GM21367 (cell line): ENCODE data around the gene KIF7.

Source experiments
- ATAC-seq: cut with Tn5 transposase; IDR thresholded peaks from one replicate; pipeline ENCODE4 v1.9.1; 2021; ENCODE audit not compliant: unreplicated experiment

KIF7 gene

DNA sequence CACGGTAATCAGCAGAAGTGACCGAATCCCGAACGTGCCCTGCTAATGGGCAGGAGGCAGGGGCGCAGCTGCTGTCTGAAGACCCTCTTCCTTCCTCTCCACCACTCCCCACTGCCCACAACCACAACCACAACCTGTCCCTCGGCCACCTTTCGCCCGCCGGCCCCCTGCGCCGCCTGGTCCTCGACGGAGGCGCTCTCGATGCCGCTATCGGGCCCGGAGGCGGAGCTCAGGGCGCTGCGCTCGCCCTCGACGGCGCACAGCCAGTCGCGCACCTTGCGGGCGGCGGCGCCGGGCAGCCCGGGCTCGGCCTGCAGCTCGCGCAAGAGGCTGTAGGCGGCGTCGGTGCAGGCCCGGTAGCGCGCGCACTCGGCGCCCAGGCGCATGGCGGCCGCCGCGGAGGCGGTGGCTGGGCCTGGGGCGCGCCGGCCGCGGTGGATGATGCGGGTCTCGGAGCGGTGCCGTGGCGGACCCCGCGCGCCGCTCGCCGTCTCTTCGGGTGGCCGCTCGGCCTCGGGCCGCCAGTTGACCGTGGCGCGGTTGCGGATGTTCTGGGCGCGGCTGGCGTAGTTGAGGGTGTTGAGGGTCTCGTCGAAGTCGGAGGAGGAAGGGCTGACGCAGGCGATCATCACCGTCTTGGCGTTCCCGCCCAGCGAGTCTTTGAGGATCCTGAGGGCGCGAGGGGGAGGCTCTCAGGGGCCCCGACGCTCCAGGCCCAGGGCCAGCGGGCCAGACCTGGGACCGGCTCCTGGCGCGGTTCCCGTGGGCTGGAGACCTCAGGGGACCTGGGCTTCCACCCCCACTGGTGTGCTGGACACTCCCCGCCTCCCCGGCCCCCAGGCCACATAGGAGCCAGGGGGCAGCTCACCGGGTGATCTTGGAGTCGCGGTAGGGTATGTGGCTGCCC is 6.9 kb downstream of the KIF7 start:
- ATAC-seq: no peak

DNA sequence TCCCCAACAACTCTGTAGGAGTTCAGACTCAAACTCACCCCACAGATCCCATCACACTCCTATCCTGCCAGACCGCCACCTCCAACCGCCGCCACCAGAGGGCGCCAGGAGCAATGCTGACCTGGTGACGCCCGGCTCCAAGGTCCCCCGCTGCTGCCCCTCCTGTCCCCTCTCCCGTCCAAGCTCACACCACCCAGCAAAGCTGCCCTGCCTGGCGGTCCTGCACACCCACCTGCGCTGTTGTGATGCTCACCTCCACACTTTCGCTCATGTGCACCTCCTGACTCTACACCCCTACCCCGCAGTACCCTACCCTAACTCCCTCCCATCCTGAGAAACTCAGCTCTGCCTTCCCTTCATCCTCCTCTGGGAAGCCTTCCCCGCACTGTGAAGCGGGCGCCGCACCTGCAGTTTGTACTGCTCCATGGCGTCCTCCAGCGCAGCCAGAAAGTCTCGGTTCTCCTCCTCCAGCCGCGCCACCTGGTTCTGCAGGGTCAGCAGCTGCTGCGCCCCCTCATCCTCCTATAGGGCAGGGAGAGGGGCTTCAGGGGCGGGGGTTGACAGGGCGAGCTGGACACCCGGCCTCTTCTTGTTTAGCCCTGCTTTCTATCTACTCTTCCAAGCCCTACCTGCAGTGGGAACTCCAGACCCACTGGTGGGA is 7.9 kb downstream of the KIF7 start:
- ATAC-seq: no peak

DNA sequence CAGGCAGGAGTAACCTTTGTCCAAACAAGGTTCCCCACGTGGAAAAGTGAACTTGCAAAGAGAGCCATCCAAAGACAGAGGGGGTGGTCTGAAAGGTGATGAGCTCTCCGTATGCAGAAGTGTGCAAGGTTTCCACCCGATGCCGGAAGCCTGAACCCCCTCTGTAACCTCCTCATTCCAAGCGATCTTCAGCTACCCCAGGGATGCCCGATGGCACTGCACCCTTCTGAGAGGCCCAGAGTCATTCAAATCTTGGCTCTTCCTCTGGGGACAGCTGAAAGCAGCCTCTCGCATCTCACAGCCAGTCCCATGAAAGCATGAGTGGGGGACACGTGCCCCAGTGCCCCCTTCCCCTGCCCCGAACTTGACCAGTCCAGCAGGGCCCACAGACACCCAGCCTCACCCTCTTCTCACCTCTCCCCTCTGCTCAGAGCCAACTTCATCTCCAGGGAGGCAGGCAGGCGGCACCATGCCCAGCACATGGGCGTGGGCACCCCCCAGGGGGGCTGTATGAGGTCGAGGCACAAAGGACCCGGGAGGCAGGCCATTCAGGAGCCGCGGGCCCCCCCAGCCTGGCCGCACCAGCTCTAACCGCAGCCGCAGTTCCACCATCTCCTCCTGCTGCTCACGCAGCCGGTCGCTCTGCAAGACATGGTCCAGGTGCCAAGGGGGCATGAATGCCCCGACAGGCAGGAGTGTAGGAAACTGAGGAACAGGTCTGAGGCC is 8.7 kb downstream of the KIF7 start:
- ATAC-seq: no peak

DNA sequence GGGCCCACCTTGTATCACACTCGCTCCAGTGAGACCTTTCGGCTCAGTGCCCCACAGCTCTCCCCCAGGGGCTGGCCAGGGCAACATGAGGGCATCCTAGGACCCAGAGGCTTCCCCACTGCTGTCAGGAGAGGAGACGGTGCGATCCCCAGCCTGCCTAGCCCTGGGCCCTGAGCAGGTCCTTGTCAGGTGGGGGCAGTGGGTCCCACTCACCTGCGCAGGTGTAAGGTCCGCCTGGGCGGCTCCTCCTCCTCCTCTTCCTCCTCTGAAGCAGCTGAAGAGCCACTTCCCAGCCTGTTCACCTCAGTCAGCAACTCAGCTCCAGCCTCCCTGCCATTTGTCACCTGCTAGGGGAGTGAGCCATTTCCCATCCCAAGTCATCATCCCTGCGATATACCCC is 9.6 kb downstream of the KIF7 start:
- no peak for ATAC-seq

DNA sequence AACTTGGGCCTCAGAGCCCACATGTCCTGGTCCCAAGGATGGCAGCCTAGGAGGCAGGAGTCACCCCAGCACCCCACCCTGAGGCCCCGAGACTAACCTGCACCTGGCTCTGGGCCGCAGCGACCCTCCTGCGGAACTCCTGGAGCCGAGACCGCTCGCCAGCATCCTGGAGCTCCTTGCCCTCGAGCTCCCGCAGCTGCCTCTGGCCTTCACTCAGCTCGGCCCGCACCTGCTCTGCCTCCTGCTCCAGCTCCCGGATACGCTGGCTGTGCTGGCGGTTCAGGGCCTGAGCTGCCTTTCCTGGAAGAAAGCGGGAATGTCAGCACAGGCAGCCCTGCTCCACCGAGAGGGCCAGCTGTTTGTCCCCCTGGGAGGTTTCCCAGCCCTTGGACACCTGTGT is 13.2 kb downstream of the KIF7 start:
- ATAC-seq: no peak

DNA sequence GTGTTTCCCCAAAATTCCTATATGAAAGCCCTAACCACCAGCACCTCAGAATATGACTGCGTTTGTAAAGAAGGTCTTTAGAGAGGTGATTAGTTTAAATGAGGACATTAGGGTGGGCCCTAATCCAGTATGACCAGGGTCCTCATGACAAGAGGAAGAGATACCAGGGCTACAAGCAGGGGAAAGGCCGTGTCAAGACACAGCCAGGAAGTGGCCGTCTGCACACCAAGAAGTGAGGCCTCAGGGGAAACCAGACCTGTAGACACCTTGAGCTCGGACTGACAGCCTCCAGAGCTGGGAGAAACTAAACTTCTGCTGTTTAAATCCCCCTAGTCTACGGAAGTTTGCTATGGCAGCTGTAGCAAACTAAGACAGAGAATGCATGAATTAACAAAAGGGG is 14.2 kb downstream of the KIF7 start:
- ATAC-seq: no peak

DNA sequence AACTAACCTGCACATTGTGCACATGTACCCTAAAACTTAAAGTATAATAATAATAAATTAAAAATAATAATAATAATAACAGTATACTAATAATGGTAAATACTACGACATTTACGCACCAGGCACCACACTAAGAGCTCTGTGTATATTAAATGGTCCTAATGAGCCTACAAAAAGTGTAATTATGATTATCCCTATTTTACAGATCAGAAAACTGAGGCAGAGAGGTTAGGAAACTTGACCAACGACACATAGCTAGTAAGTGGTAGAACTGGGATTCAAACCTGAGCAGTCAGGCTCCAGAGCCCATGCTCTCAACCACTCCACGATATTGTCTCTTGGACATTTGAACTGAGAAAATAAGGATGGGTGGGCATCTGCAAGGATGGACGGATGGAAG is 15.0 kb downstream of the KIF7 start:
- ATAC-seq: no peak

DNA sequence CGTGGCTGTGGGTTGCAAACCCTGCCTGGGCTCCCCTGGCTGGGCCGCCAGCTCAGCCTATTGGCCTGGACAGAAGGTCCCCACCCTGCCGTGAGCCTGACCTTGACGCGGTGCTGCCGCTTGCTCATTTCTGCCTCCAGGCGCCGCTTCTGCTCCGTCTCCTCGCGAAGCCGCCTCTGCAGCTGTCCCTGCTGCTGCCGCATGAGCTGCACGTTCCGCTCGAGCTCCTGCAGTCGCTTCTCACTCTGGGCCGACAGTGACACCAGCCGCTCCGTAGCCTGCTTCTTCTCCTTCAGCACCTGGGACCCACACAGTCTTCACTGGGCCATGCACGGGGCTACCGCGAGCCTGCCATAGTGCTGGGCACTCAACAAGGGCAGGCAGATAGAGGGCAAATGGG is 21.7 kb downstream of the KIF7 start:
- no peak for ATAC-seq

DNA sequence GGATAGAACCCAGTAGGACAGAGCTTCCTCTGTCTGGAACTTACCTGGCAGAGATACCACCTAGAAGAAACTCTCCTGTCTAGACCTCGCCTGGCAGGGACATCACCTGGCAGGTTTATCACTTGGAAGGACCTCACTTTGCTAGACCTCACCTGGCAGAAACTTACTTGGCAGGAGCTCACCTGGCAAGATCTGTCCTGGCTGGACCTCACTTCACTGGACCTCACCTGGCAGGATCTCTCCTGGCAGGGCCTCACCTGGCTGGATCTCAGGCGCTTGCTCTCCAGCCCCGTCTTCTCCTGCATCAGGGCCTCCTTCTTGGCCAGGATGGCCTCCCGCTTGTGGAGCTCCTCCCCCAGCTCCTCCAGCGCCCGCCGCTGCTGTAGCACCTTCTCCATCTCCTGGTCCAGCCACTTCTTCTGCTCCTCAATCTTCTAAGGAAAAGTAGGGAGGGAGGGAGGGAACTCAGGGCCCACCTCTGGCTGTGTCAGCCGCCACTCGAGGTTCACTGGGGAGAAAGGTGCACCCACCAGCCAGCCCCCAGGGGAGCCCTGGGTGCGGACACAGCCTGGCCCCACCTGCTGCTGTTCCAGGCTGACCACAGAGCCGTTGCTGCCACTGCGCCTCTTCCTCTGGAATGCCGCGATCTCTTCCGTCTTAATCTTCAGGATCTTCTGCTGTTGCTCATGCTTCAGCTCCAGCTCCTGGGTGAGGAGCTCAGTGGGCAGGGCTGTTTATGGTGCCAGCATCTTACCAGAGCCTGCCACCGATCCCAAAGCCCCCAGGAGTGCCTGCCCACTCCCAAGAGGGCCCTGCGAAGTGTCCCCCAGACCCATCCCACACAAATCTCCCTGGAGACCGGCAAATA is 22.5 kb downstream of the KIF7 start:
- ATAC-seq: no peak

DNA sequence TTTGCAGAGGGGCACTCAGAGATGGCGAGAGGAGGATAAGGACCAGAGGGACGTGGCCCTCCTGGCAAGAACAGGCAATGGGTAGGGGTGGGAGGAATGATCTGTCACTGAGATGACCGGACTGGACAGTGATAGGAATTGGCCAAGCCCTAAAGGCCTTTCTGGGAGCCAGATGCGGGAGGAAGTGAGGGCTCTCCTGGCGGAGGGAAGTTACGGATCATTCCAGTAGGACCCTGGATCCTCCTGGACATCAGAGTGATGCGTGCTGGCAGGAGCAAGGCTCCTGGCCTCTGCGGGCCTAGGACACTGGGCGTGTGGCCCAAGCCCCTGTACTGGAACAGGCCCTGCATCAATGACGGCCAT is 23.4 kb downstream of the KIF7 start:
- no peak for ATAC-seq

DNA sequence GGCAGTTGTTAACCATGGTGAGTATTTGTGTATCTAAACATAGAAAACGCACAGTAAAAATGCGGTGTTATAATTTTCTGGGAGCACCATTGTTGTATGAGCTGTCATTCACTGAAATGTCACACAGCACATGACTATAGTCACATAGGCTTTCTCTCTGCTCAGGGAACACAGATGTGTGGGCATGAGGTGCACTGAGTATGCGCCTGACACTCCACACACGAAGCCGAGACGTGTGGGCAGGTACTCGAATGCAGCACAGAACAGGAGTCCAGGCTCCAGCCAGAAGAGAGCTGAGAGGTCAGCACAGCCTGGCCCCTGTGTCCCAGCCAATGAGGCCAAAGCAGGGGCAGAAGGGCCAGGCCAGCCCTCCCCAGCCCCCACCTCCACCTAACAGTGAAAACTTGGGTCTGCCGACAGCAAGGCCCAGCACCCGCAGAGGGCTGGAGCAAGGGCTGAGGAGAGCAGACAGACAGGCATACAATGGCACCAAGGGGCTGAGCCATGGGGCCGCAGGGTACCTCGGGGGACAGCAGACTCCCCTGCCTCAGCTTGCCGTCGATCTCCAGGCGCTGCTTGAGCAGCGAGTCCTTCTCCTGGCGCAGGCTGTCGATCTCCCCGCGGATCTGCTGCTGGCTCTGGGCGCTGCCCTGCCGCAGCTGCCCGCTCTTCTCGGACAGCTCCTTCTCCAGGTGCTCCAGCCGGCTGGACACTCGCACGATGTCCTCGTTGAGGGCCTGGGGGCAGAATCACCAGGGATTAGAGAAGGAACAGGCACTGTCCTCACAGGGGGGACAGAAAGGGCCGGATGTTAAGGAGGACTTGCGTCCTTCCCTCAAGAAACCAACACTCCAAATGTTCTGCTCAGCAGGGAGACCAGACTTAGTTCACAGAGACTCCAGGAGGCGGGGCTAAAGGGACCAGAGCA is 24.0 kb downstream of the KIF7 start:
- no peak for ATAC-seq

DNA sequence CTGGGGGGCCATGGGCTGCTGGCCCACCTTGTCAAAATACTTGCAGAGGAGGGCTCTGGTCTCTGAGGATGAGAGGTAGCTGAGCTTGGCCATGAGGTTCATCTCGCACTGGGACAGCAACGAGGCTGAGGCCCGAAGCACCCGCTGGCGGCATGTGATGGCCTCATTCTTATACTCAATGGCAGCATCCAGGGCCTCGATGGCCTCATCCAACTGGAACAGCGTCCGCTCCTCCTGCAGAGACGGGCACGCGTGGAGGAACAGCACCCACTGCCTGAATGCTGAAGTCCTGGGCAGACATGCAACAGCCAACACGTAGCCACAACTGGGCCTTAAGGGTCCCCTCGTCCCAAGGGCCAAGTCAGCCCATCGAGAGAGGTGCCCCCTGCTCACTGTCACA is 25.0 kb downstream of the KIF7 start:
- ATAC-seq: no peak

DNA sequence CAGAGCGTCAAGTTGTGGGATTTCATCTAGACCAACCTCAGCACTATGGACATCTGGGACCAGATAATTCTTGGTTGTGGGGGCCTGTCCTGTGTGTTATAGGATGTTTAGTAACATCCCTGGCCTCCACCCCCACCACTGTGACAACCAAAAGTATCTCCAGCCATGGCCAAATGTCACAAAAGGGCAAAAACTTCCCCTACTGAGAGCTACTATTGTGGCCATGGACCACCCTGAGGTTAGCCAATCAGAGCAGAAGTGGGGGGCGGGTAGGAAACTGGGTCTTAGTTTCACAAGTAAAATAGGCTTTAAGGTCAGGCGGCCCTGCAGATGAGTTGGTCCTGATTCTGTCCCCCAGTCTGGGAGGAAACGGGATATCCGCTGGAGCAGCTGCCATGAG is 25.4 kb downstream of the KIF7 start:
- no peak for ATAC-seq

DNA sequence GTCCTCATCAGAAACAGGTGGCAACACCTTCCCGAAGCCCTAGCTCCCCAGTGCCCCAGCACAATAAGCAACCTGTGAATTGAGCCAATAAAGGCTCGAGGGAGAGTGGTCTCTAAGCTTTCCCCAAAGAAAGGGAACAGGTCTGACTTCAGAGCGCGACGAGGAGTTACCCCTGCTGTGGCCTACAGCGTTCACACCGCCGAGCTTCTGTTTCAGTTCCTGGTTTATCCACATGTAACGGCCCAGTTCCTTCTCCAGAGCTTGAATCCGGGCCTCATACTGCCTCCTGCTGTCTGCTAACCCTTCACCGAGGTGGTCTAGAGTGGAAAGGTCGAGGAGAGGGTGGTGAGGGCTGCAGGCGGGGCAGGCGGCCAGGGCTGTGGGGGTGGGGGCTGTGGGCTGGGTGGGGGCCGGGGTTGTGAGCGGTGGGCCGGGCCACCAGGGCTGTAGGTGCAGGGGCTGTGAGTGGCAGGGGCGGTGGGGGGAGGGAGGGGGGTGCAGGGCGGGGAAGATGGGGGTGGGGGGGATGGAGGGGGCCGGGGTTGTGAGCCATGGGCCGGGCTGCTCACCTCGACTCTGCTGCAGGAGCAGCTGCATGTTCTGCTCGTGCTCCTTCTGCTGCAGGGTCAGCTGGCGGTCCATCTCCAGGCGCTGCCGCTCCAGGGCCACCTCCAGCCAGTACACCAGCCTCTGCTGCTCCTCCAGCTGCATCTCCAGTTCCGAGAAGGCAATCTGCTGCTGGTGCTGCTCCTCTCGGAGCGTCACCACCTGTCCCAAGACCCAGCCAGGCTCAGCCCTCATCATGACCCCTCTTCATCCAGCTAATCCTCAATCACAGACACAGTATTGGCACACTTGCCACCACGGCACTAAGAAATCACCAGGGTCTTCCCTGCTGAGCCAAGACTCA is 26.2 kb downstream of the KIF7 start:
- ATAC-seq: no peak

DNA sequence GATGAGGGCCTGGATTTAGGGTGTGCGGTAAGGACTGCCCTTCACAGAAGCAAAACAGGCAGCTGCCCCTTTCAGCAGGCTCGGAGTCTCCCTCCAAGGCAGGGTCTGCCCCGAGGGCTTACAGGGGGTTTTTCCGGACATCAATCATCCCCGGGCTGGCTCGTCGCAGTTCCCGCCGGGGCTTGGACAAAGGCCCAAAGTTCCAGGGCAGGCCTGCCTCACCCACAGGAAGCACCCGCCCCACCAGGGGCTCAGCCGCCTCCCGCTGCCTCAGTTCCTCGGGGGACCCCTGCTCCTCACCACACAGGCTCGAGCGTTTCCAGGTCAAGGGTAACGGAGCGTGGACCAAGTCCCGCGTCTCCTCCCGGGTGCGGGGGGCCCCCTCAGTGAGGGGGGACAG is 27.0 kb downstream of the KIF7 start:
- no peak for ATAC-seq

DNA sequence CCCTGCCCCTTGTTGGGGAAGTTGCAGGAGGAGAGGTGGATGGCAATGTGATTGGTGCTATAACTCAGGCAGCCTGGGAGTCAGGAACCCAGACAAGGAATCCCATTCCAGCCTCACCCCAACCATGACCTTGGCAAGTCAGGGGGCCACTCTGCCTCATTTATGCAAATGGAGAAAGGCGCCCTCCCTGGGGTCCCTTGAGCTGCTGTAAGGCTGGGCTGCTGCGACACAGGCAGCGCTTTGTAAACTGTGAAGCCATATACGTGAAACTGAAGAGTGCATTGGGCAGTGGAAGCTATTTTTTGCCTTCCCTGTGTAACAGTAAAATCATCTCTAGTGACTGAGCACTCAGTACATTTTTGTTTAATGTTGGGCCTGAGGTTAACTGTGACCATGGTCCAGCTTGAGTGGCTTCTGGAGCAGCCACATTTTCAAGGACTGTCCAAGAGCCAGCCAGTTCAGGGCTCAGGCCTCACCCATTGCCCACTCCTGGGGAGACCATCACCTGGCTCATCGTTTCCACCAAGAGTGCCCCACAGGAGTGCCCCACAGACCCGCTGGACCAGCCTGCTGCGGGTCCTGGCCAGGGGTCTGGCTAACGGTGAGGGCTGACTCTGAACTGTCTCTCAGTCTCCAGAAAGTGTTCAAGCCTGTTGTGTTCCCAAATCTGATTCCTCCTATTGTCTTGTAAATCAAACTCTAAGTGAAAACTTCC is 27.9 kb downstream of the KIF7 start:
- ATAC-seq: no peak

DNA sequence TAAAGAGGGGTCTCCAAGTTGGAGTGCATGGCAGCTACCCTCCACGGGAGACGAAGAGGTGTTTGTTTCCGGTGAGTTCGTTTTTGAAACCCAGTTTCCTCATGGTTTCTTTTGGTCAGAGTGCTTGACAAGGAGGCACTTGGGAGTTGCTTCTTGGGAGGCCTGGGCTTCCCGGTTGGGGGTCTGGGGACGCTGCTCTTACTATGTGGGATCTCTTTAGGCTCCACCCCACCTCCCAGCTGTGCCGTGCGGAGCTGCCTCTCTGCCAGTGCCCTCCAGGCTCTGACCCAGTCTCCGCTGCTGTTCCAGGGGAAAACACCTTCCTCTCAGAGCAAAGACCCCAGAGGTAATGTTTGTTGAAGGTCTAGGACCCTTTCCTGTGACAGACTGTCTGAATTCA is 29.6 kb downstream of the KIF7 start:
- ATAC-seq: no peak

DNA sequence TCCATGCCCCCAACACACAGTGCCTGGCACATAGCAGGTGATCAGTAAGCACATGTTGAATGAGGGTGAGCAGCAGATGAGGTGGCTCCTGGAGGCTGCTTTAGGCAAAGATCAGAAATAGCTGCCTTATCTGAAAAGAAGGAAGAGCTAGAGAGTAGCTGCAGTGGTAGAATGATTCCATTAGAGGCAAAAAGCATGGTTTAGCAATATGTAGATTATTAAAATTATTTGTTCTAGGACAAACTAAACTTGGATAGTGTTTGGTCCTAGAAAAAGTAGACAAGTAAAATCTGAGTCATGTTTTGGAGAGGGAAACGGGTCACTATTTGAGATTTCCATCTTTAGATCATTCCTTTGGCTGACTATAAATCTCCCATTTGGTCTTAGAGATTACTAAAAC is 32.1 kb downstream of the KIF7 start:
- no peak for ATAC-seq
